HG03575 (cell line): ENCODE results near the gene MYOZ2.

Experiments used
- ATAC-seq: cut with Tn5 transposase; IDR thresholded peaks from one replicate; pipeline ENCODE4 v1.9.1; 2021; ENCODE audit not compliant: unreplicated experiment, insufficient number of reproducible peaks, low FRiP score; ENCODE audit errors: extremely low read depth

The MYOZ2 gene

DNA sequence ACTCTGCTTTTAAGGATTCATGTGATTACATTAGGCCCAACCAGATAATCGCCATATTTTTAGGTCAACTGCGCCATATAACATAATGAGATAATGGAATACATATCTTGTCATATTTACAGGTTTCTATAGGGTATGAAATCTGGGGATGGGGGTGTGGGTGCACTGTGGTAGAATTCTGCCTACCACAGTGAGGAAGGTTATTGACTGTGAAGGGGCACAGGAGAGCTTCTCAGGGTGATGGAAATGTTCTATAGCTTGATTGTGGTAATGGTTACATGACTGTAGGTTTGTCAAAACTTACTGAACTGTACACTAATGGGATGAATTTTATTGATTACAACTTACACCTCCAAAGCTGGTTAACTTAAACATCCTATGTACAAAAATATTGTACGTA, 92.8 kb downstream of the MYOZ2 start:
- ATAC-seq: no peak

DNA sequence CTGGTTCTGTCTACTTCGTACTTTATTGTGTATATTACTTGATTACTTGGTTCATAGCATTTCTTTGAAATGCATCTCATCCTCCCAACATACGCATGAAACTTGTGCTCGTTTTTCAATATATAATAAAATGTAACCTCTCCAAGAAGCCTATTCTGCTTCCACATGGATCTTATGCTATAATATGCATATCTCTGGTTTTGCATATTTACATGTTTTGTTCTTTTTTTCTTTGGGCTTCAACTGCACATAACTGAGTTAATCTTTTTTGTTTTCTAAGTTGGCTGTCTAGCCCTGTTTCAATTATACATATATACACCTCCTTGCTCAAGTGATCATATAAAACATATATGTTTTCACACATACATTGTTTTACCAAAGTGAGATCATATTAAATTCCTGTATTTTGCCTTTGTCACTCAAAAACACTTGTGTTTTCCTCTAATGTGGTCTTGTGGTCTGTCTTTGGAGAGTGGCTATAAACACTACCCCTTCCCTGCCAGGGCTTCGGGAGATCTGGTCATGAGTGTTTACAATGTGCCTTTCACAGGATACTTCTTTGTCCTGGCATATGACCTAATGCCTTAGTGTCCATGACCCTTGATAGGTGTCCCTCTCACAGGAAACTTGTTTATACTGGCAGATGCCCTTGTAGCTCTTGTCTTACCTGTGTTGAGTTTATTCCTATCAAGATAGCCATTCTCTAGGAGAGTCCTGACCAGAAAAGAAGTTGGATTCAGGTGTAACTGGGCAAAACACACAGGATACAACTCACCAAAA, 94.5 kb downstream of the MYOZ2 start:
- no peak for ATAC-seq

DNA sequence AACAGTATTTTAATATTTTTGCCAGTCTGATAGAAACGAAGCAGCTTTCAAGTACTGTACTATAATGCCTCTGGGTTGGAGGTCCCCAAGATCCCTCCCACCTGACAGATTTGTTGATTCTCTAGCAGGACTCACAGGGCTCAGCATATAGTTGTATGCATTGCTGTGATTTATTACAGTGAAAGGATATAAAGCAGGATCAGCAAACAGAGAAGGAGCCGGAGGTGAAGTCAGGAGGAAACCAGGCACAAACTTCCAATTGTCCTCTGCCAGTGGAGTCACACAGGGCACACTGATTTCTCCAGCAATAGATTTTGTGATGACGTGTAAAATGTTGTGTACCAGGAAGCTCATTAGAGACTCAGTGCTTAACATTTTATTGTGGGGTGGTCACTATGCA, 95.9 kb downstream of the MYOZ2 start:
- no peak for ATAC-seq

DNA sequence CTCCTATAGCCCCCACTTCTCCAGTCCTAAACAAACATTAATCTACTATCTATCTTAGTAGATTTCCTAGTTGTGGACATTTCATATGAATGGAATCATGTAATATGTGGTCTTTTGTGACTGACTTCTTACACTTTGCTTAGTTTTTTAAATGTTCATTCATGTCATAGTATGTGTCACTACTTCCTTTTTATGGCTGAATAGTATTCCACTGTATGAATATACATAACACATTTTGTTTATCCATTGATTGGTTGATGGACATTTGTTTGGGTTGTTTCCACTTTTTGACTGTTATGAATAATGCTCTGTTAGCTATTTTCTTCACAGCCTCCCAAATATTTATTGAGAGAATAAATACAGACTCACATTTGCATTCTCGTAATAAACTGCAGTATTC, 96.7 kb downstream of the MYOZ2 start:
- ATAC-seq: no peak

DNA sequence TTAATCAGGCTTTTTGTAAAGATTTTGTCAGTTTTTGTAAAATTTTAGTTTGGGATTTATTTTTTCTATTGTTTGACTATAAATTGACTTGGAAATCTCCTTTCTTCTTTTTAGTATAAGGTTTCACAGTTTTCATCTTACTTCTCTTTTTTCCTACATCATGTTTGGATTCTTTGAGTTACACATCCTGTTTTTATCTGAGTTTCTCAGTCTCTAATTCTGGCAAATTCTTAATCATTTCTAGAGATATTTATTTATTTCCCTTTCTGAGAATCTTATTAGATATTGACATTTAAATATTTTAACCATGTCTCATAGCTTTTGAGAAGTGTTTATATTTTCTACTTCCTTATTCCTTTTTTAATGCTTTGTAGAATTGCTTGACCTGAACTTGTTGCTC, 97.6 kb downstream of the MYOZ2 start:
- no peak for ATAC-seq

DNA sequence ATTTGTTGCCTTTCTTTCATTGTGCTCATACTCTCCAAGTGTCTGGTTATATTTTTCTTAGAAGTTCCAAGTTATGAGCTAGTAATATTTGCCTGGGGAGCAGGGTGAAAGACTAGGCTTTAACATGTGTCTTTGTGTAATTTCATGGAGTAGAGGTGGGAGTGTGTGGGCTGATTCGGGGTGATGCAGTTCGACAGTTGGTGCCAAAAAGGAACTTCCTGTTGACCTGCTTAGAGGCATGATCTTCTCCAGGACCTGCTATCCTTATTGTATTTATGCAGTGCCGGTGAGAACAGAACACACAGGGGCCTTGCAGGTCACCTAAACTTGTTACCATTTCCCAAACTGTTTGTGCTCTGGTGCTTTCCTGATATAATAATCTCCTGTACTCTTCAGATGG, 98.1 kb downstream of the MYOZ2 start:
- ATAC-seq: no peak

DNA sequence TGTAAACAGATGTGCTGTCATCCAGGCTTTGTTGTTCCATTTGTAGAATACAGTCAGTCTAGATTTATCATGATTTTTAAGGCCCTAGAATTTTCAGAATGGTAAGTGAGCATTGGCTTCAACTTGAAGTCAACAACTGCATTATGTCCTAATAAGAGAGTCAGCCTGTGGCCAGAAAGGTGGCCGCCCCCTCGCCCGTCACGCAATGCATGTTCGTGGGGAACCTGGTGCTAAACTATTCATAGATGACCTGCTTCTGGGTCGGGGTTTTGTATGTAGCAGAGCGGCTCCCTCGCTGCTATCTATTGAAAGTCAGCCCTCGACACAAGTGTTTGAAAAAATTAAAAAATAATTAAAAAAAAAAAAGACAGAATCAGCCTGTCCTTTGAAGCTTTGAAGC, 101.6 kb downstream of the MYOZ2 start:
- no peak for ATAC-seq
